ENCODE measurements around the gene MUL1. TPM values are rescaled to one million over a fixed set of nuclear protein-coding genes. Genes with fewer than 3 reads are reported as not detected.
A peak's percentile ranks its signal among the peaks of the same experiment; 100 is the strongest.

Gene MUL1
- total RNA-seq, 3 donors from 2014 or later (not counting 1 experiment from before 2014, with no cell fraction given) = 21.0 to 29.5 (median 28.8) TPM

- peak; percentile 96 for TF ChIP-seq CTCF (IDR thresholded peaks at IDR 0.05)
- Mint-ChIP-seq H3K4me3 (no peak overlapping the region), H3K27ac (no peak overlapping the region), H3K4me1 (peaks cover 5% of the 10 kb centered on the region in 2 donors), H3K36me3 (no peaks in the 10 kb centered on the region), H3K27me3 (ENCODE audit: low read depth in 2 of 2) (peaks cover 10 to 11% of the 10 kb centered on the region in 2 donors), H3K9me3 (no peaks in the 10 kb centered on the region)
- peak; percentile 77 to 91 for DNase-seq
- no peak overlapping the region for H3K27ac ChIP-seq (ENCODE audit: low read length)
- ATAC-seq = peak; percentile 82 to 97 (median 90)
- H3K4me1 ChIP-seq (ENCODE audit: control insufficient read depth, insufficient read depth, low read length) = peaks cover 8% of the 10 kb centered on the region
- peaks cover 5% of the 10 kb centered on the region for H3K36me3 ChIP-seq (ENCODE audit: control insufficient read depth, insufficient read depth, low read length)
- no peaks in the 10 kb centered on the region for H3K9me3 ChIP-seq (ENCODE audit: control insufficient read depth, insufficient read depth, low read length)
- H3K27me3 ChIP-seq (ENCODE audit: control insufficient read depth, insufficient read depth, low read length) = no peaks in the 10 kb centered on the region
- 8% methylated on average over 16 of the region's 16 CpGs for WGBS (ENCODE audit: insufficient coverage)
- intact Hi-C loops (cut with micrococcal nuclease) = loop anchor here (1.0 to 5.0 kb wide), 4 partner anchors 117 to 577 kb away; no protein-coding TSS in a partner anchor
- H3K4me3 ChIP-seq (ENCODE audit: low read length) = no peak overlapping the region
Measured at GRCh38 chr1:20493839-20494608, 13.9 kb downstream of the MUL1 start.

- no peak for TF ChIP-seq CTCF (IDR thresholded peaks at IDR 0.05)
- H3K27me3 Mint-ChIP-seq (ENCODE audit: low read depth in 2 of 2) = peaks cover 17 to 18% of the 10 kb centered on the region in 2 donors
- Histone ChIP-seq H3K4me1 (ENCODE audit: control insufficient read depth, insufficient read depth, low read length) (peaks cover 8% of the 10 kb centered on the region), H3K4me3 (ENCODE audit: low read length) (no peak overlapping the region), H3K27me3 (ENCODE audit: control insufficient read depth, insufficient read depth, low read length) (no peaks in the 10 kb centered on the region), H3K9me3 (ENCODE audit: control insufficient read depth, insufficient read depth, low read length) (no peaks in the 10 kb centered on the region), H3K36me3 (ENCODE audit: control insufficient read depth, insufficient read depth, low read length) (no peaks in the 10 kb centered on the region), H3K27ac (ENCODE audit: low read length) (no peak overlapping the region)
- WGBS (ENCODE audit: insufficient coverage) = 27% methylated on average over 5 of the region's 5 CpGs
- no peak overlapping the region for H3K4me3 Mint-ChIP-seq
- DNase-seq (no peak), ATAC-seq (no peak)
- H3K9me3 Mint-ChIP-seq = no peaks in the 10 kb centered on the region
- no peaks in the 10 kb centered on the region for H3K36me3 Mint-ChIP-seq
- H3K4me1 Mint-ChIP-seq = peaks cover 5% of the 10 kb centered on the region in 2 donors
- intact Hi-C loops (cut with micrococcal nuclease) = loop anchor here (1.0 to 5.0 kb wide), 4 partner anchors 116 to 577 kb away; no protein-coding TSS in a partner anchor
- peak overlapping the region in 1 of 2 donors; percentile 66 for H3K27ac Mint-ChIP-seq
Measured at GRCh38 chr1:20493309-20493708, 14.6 kb downstream of the MUL1 start.

- intact Hi-C loops (cut with micrococcal nuclease) = loop anchor here (1.0 to 5.0 kb wide), 4 partner anchors 115 to 576 kb away; no protein-coding TSS in a partner anchor
- Mint-ChIP-seq H3K4me3 (no peak overlapping the region), H3K36me3 (no peaks in the 10 kb centered on the region), H3K4me1 (peaks cover 5% of the 10 kb centered on the region in 2 donors), H3K27me3 (ENCODE audit: low read depth in 2 of 2) (peaks cover 22 to 23% of the 10 kb centered on the region in 2 donors), H3K9me3 (no peaks in the 10 kb centered on the region), H3K27ac (peak overlapping the region in 1 of 2 donors; percentile 66)
- no peak for TF ChIP-seq CTCF (IDR thresholded peaks at IDR 0.05)
- Histone ChIP-seq H3K27ac (ENCODE audit: low read length) (no peak overlapping the region), H3K27me3 (ENCODE audit: control insufficient read depth, insufficient read depth, low read length) (no peaks in the 10 kb centered on the region), H3K36me3 (ENCODE audit: control insufficient read depth, insufficient read depth, low read length) (no peaks in the 10 kb centered on the region), H3K9me3 (ENCODE audit: control insufficient read depth, insufficient read depth, low read length) (no peaks in the 10 kb centered on the region), H3K4me1 (ENCODE audit: control insufficient read depth, insufficient read depth, low read length) (peaks cover 8% of the 10 kb centered on the region), H3K4me3 (ENCODE audit: low read length) (no peak overlapping the region)
- no peak for ATAC-seq
- 68% methylated on average over 7 of the region's 7 CpGs for WGBS (ENCODE audit: insufficient coverage)
- no peak for DNase-seq
Measured at GRCh38 chr1:20492751-20493150, 15.2 kb downstream of the MUL1 start.

Data from natural killer cell (primary cell).